Embryonic facial prominence (tissue), 1 donor: ENCODE measurements around the gene PROM2.

Source experiments
- DNase-seq: peaks from one replicate; pipeline ENCODE4 v3.0.0-alpha.2; 2016; ENCODE audit errors: extremely low spot score

Gene PROM2

DNA sequence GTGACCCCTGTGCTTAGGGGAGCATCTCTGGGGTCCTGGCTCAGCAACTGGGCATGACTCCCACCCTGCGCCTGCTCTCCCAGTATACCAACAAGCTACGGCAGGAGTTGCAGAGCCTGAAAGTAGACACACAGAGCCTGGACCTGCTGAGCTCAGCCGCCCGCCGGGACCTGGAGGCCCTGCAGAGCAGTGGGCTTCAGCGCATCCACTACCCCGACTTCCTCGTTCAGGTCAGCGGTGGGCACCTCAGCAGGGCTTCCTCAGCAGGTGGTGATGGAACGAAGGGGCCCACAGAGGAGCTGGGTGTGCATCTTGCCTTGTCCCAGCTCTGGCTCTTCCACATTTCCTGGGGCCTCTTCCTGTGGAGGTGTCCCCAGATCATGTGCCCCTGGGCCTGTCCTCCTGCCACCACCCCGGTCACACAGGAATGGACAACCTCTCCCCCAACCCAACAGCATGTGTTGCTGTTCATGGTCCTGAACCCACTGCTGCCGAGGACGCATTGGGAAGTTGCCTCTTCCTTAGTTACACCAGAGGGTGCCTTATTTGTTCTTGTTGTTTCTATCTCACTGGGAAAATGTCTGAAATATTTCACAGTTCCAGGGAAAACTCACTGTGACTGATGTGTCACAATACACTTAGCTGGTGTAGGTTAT is 10.8 kb downstream of the PROM2 start:
- no peak for DNase-seq

DNA sequence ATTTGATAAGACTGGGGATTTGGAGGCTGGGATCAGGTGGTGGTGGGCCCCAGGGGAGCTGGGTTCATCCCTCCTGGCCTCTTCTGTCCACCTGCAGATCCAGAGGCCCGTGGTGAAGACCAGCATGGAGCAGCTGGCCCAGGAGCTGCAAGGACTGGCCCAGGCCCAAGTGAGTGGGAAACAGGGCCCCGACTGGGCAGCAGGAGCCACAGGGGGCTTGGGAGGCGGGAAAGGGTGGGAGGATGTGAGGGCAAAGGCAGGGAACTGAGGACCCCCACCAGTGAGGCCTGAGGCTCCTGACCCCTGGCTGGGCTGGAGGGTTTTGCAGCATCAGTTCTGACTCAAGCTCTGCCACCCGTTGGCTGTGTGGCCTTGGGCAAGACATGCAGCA is 11.3 kb downstream of the PROM2 start:
- DNase-seq = no peak

DNA sequence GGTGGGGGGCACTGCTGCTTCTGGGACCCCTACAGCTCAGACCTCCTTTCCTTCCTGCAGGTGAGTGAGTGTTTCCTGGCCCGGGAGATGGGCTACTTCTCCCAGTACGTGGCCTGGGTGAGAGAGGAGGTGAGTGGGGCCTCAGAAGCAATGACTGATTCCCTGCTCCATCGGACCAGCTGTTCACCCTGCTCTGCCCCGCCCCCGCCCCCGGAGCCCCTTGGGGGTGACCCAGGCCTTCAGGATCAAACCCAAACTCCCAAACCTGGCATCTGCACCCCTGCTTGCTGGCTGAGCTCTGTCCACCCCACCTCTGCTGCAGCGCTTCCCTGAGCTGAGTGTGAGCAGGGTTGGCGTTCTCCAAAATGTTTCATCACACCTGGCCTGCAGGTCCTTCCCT is 13.1 kb downstream of the PROM2 start:
- no peak for DNase-seq

DNA sequence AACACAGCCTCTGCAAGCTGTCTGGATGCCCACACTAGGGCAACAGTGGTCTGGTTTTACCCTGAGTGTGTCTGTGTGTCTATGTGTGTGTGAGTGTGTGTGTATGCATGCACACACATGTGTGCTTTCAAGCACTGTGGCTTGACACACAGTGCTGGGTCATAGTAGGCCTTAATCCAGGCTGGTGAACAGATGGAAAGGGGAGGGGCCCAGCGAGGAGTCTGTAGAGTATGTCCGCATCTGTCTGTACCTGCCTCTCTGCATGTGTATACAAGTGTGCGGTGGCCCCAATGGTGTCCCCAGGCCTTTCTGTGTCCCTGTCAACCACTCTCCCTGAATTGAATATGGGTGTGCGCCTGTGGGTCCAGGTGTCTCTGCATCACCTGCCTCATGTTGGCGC is 13.6 kb downstream of the PROM2 start:
- DNase-seq = no peak

DNA sequence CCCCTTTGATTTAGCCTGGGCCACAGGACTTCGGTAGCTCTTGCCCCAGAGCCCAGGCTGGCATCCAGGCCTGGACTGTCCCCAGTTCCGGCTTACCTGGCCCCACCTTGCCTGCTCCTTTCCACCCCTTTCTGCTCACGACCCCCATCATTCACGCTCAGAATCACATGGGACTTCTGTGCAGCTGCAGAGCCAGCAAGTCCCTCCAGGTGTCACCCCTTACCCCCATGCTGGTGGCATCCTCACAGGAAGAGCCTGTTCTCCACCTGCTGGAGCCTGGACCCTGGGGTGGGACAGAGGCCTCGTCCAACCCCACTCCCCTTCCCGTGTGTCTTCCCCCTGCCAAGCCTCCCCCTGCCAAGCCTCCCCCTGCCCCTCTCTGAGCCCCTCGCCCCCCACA is 15.0 kb downstream of the PROM2 start:
- DNase-seq = no peak

DNA sequence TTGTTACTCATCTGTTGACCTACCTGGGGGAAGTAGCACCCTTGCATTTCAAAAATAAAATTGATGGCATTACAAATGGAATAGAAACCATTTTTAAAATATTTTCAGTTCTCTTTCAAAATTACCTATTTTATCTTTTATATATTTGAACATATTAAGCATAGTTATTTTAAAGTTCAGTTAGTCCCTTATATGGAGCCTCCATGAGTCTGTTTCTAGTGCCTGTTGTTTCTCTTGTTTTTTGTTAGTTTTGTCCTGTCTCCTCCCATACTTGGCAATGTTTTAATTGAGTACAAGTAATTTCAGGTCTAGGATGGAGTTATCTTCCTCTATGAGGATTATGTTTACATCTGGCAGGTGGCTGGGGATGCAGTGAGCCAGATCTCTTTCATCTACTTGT is 17.0 kb downstream of the PROM2 start:
- DNase-seq = no peak

DNA sequence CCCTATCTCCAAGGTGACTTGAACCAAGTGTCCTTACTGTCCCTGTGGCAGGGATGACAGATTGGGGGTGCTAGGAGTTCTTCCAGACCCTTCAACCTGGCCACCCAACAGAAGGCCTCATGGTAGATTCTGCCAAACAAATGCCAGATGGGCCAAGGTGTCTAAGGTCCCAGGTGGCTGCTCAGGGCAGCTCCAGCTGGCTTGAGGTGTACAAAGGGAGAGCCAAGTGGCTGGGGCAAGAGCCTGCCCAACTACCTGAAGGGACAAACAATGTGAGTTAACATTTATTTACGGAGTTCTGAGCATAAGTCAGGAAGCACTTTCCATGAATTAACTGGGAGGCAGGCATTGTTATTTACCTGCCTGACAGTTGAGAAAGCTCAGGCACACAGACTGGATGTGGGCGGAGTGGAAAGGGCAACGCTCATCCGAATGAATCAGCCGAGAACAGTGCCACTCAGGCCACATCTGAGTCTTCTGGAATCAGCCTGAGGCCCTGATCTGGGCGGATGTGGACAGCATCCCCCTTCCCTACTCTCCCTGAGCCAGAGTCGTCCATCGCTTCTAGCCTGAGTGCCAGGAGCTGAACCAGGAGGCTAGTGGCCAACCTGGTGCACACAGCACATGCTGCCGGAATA is 18.5 kb downstream of the PROM2 start:
- DNase-seq = no peak

DNA sequence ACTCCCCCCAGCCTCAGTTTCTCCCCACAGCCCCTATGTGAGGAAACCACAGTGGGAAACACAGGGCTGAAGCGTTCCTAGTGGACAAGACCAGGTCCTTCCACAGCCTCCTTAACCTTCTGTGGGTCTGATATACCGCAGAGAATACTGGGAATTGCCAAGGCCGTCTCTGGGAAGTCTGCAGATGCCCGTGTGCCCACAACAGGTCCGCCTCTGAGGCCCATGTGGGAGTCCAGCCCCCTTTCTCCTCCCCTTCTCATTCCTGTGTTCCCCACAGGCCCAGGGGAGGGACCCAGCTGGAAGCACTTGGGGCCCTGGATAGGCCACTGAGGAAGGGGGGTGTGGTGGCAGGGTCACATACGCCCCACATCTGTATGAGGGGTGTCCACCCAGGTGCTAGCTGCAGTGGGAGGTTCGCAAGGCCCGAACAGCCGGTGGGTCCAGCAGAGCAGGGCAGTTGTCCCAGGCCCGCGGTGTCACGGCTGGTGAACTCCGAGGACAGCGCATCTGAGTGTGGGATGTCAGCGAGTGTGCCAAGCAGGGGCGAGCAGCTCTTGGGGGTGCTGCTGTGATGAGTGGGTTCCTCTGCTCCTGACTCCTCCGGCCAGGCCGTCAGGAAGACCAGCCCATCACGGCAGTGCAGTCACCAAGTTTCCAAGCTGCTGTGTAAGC is 20.5 kb downstream of the PROM2 start:
- DNase-seq = no peak

DNA sequence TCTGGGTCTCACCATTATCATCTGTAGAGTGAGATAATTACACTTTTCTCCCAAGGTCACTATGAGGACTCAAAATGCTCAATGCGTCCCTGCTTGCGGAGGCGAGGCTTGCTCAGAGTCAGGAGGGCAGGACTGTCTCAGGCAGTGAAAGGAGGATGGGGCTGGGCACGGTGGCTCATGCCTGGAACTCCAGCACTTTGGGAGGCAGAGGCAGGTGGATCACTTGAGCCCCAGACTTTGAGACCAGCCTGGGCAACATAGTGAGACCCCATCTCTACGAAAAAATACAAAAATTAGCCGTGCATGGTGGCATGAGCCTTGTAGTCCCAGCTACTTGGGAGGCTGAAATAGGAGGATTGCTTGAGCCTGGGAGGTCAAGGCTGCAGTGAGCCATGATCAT is 21.1 kb downstream of the PROM2 start:
- DNase-seq = no peak

DNA sequence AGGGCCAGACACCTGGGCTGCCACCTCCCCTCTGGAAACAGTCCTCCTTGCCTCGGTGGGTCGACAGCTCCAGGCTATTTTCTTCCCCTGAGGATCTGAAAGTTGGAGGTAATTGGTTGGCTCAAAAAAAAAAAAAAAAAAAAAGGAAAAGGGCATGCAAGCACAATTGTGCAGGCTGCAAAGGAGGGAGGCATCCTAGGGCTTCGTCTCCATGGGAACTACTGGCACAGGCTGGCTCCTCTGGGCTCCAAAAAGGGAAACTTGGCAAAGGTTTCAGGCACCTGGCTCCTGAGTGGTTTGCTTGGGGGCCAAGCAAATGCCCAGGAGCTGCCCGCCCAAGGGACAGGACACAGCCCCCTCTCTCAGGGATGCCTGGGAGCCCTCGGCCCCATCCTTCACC is 21.8 kb downstream of the PROM2 start:
- no peak for DNase-seq

DNA sequence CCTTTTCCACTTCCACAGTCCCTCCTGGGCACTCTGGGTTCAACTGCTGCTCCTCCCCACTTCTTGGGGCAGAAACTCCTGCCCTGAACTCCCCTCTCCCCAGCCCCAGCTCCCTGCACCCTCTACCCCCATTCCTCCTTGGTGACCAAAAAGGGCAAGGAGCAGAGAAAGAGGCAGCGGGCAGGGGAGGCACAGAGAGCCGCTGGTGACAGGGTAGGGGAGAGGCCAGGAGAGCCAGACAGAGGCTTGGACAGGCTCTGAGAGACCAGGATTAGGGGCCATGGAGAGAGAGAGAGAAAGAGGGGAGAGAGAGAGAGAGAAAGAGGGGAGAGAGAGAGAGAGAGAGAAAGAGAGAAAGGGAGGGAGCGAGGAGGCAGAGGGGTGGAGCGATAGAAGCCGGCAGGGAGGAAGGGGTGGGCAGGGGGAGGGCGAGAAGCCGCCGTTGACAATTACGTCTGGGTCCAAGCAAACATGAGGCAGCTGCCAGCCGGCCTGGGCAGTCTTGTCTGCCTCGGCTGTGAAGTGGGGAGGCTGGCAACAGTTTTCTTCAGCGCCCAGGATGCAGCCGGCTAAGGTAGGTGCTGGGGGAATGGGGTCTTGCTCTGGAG is 22.7 kb downstream of the PROM2 start, which contains the start of gene KCNIP3:
Gene KCNIP3 (plus strand): TSS at position 468 of the 608 bp plus-strand sequence. CDS start 92 bp downstream, at position 560.
- peak; percentile 48 for DNase-seq

DNA sequence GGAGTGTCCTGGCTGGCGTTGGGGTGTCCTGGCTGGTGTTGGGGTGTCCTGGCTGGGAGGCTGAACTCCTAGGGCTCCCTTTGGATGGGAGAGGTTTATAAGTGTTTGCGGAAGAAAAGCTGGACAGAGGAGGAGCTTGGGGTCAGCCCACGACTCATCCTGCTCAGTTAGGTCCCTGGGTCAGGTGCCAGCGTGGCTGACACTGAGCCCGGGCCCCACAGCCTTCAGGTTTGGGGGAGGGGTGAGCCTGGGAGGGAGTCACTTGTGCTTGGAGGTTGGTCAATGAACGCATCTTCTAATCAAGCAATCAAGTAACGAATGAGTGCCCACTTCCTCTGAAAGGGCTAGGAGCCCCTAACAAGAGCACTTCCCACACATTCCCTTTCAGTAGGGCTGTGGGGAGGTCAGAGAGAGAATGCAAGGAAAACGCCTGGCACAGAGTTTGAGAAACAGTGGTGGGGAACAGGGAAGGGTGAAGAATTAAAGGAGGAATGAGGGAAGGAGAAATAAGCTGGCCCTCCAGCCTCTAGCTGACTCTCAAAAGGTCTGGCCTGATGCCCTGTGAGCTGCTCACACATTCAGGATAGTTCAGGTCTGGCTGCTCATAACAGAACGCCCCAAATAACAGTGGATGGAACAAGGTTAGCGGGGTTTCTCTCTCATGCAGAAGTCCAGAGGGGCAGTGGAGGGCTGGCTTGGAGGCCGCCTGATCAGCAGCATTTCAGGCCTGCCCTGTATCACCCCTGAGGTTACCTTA is 23.6 kb downstream of the PROM2 start:
- DNase-seq = no peak

DNA sequence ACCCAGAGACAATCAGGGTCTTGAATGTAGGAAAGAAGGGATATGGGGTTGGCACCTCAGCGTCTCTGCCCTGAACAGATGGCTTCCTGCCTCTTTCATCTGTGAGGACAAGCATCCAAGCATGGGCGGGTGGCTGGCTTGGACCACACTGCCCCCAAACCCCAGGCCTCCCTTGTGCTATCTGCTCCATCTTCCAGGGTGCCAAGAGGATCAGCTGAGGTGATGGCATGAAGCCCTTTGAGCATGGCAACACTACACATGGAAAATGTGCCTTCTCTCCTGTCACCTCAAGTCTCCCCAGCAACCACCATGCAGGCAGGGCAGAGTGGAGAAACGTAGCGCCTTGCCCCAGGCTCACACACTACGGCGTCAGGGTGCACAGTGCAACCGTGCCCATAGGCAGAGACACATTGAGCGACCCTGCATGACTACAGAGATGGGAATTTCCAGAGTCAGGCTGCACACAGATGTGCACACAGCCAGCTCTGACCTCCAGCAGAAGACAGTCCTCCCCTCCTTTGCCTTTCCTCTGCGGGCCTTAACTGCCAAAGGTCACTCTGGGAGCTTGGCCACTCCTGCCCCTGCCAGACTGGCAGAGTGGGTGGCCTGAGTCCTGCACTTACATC is 24.4 kb downstream of the PROM2 start:
- DNase-seq = no peak

DNA sequence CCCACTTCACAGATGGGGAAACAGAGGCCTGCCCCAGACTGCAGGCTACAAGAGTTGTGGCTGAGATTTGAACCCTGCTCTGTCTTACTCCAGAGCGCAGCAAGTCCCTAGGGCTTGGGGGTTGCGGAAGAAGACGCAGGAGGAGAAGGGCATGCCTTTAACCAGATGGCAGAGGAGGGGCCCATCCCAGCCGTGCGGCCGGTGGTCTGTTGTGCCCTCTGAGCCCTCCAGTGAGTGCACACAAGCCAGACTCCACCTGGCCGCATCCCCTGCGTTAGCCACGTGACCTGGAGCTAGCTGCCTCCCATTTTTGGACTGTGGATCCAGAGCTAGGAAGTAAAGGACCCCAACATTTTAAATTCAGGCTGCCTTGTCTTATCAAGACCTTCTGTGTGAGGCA is 25.7 kb downstream of the PROM2 start:
- no peak for DNase-seq

DNA sequence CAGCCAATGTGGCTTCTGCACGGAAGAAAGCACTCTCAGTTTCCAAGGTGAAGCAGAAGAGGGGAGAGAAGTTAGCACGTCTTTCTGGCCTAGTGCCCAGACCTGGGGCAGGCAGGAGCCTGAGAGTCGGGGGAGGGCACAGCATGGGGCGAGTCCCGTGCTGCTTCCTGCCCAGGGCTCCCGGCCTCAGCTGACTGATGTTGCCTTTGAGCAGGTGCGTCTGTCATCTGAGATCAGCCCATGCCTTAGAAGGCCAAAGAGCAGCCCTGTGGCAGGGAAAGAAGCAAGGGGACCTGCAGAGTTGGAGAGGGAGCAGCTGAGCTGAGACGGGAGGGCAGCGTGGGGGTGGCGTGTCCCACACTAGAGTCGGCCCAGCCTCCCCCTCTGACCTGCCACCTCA is 26.2 kb downstream of the PROM2 start:
- no peak for DNase-seq

DNA sequence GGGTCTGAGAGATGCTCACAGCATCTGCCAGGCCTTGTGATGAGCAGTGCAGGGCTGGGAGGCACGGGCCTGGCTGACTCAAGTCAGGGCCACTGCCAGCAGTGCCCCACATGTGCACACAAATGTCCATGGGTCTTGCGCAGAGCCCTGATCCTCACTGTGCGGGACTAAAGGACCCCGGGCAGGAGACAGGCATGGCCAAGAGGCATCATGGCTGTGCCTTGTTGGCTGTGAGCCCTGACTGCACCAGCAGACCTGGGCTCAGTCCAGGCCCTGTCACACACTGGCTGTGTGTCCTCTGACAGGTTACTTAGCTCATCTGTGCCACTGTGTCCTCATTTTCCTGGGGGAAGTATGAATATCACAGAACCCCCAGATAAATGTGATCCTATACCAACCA is 26.9 kb downstream of the PROM2 start:
- DNase-seq = no peak

DNA sequence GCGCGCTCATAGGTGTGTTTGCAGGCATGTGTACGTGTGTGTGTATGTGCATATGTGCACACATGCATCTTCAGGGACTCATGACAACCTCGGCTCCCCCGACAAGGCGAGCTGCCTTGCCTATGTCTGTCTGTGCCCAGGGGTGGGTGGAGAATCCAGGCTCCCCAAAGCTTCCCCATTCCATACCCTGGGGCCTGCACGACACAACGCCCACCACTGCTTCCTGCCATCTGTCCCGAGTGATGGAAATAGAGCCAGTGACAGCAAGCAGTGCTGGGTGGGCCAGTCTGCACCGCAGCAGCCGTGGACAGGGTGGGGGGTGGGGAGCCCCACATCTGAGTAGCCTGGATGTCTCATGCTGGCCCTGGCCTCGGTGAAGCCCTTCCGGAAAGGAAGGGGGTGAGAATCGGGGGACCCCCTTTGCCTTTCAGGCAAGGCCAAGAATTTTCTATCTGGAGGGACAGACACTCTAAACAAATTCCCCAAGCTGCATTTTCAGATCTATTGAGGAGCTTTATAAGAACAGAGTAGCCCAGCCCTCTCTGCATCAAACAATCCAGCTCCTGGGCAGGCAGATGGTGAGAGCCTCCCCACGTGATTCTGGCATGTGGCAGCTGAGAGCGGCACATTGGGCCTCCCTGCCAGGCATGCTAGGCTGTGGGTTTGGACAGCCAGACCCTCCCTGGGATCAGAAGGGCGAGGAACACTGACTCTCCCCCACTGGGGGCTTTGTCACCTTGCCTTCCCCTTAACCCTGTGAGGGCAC is 27.8 kb downstream of the PROM2 start:
- DNase-seq = no peak

DNA sequence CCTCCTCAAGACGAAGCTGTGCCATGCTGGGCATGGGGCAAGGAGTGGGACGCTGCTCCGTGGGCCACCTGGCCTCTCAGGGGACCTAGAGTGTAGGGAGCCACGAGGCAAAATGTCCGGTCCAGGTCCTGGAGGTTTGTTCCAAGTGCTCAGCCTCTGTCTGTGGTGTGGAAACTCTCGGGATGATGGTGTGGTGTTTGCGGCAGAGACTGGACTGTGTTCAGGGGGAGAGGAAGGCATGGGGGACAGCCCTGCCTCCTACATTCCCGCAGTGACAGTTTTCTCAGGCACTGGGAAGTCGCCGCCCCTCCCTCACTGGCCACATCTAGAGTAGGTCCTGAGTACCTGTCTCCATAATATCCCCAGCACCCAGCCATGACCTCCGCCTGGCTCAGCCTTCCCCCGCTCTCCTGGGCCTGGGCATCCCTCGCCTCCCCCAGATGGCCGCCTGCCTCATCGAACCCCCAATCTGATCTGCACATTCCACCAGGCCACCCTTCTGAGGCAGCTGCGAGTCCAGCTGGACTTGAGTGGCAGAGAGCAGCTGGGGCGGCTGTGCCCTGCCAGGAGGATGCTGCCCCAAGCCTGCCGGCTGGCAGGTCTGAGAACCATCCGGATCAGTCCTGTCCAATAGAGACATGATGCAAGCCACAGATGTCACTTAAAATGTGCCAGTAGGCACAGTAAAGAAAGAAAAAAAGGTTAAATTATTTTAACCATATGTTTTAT is 29.1 kb downstream of the PROM2 start:
- no peak for DNase-seq

DNA sequence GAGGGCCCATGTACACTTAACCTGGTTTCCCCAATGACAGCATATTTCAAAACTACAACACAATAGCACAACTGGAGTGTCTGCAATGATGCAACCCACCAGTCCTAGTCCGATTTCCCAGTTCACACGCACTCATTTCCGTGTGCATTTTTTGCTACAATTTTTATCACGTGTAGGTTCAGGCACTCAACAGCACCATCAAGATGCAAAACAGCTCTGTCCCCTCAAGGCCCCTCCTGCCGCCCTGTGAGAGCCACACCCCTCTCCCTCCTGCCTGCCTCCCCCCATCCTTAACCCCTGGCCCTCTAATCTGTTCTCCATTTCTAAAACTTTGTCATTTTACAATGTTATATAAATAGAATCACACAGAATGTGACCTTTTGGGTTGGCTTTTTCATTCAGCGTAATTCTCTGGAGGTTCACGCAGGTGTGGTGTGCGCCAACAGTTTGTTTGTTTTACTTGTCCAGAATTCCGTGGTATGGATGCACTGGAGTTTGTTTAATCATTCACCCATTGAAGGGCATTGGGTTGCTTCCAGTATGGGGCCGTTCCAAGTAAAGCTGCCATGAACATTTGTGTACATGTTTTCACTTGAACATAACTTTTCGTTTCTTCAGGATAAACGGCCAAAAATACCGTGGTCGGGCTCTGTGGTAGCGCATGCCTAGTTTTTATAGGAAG is 31.3 kb downstream of the PROM2 start:
- DNase-seq = no peak
